Measurements from ENCODE around the gene DSP.

DSP gene

GRCh38 chr6:7522873-7523272 is 18.6 kb upstream of the DSP start:
- Mint-ChIP-seq H3K4me3 (no peak overlapping the region), H3K27me3 (peaks cover 43% of the 10 kb centered on the region), H3K9me3 (no peaks in the 10 kb centered on the region), H3K36me3 (ENCODE audit: low read depth) (no peaks in the 10 kb centered on the region), H3K4me1 (no peaks in the 10 kb centered on the region), H3K27ac (no peak overlapping the region)
- ATAC-seq (no peak), DNase-seq (no peak)

GRCh38 chr6:7523922-7524321 is 17.5 kb upstream of the DSP start:
- Mint-ChIP-seq H3K27me3 (peaks cover 50% of the 10 kb centered on the region), H3K4me3 (no peak overlapping the region), H3K4me1 (no peaks in the 10 kb centered on the region), H3K27ac (no peak overlapping the region), H3K36me3 (ENCODE audit: low read depth) (no peaks in the 10 kb centered on the region), H3K9me3 (no peaks in the 10 kb centered on the region)
- no peak for ATAC-seq
- no peak for DNase-seq

GRCh38 chr6:7526755-7527154 is 14.7 kb upstream of the DSP start:
- Mint-ChIP-seq H3K4me3 (no peak overlapping the region), H3K4me1 (no peaks in the 10 kb centered on the region), H3K27me3 (peaks cover 48% of the 10 kb centered on the region), H3K36me3 (ENCODE audit: low read depth) (no peaks in the 10 kb centered on the region), H3K9me3 (no peaks in the 10 kb centered on the region), H3K27ac (no peak overlapping the region)
- no peak for DNase-seq
- no peak for ATAC-seq

DNA sequence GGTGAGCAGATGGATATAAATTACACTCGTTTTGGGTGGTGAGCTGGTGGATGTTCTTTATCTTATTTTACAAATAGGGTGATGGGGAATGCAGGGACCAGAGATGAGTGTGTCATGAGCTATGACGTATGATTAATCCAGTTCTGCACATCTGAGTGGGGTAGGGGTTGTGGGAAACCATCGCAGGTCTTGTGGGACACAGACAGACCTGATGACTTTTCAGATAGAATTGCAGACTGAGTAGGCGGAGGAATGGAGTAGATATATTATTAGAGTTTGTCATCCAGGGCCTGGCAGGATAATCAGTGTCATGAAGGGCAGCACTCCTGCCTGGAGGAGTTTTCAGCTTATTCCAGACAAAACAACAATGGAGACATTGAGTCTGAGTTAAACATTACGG is 12.9 kb upstream of the DSP start:
- no peak for DNase-seq
- H3K36me3 Mint-ChIP-seq (ENCODE audit: low read depth): no peaks in the 10 kb centered on the region
- H3K4me1 Mint-ChIP-seq: no peaks in the 10 kb centered on the region
- H3K4me3 Mint-ChIP-seq: no peak overlapping the region
- no peak overlapping the region for H3K27ac Mint-ChIP-seq
- H3K9me3 Mint-ChIP-seq: no peaks in the 10 kb centered on the region
- ATAC-seq: no peak
- peaks cover 43% of the 10 kb centered on the region for H3K27me3 Mint-ChIP-seq

DNA sequence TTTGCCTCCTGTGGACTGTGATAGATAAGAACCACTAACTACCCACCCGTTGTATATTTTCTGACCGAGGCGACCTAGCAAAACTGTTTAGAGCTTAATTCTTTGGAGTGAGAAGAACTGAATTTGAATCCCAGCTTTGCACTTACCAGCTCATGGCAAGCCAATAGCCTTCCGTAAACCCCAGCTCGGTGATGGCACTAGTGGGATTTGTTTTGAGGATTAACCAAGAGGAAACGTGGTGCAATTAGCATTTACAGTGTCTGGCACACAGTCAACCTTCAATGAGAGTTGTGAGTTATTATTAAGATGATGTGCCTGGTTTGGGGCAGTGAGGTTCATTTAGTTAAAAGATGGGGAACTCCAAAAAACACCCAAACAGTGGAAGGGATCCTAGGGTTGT is 12.3 kb upstream of the DSP start:
- H3K27me3 Mint-ChIP-seq: peaks cover 40% of the 10 kb centered on the region
- ATAC-seq: no peak
- DNase-seq: no peak

GRCh38 chr6:7532232-7532631 is 9.2 kb upstream of the DSP start:
- no peak for ATAC-seq

More for the DNA sequence above, 12.3 kb upstream of the DSP start:
- Mint-ChIP-seq H3K9me3 (no peaks in the 10 kb centered on the region), H3K4me3 (no peak overlapping the region), H3K4me1 (no peaks in the 10 kb centered on the region), H3K27ac (no peak overlapping the region), H3K36me3 (ENCODE audit: low read depth) (no peaks in the 10 kb centered on the region)

DNA sequence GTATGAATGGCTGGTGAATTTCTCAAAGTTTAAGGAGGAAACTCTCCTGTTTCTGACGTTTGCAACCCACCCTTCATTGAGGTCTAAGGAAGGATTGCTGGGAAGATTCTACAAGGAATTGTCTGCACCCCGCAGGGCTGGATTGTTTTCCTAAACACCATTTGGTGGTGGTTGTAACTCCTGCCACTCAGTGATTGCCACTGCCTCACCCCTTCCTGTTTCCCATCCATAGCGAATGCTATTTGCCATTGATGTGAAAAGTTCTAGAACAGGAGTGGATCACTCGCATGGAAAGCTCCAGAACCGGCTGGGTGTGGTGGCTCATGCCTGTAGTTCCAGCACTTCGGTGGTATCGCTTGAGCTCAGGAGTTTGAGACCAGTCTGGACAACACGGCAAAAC is 8.7 kb upstream of the DSP start:
- no peak for DNase-seq
- ATAC-seq: no peak
- Mint-ChIP-seq H3K27me3 (peaks cover 38% of the 10 kb centered on the region), H3K4me1 (no peaks in the 10 kb centered on the region), H3K36me3 (ENCODE audit: low read depth) (no peaks in the 10 kb centered on the region), H3K9me3 (no peaks in the 10 kb centered on the region), H3K4me3 (no peak overlapping the region), H3K27ac (no peak overlapping the region)

More at GRCh38 chr6:7532232-7532631, 9.2 kb upstream of the DSP start:
- Mint-ChIP-seq H3K36me3 (ENCODE audit: low read depth) (no peaks in the 10 kb centered on the region), H3K4me3 (no peak overlapping the region), H3K27ac (no peak overlapping the region), H3K4me1 (no peaks in the 10 kb centered on the region), H3K9me3 (no peaks in the 10 kb centered on the region), H3K27me3 (peaks cover 38% of the 10 kb centered on the region)
- no peak for DNase-seq

- no peaks in the 10 kb centered on the region for H3K4me1 Mint-ChIP-seq
Measured at GRCh38 chr6:7534192-7534591, 7.3 kb upstream of the DSP start.

GRCh38 chr6:7535498-7535897 is 6.0 kb upstream of the DSP start:
- Mint-ChIP-seq H3K4me1 (no peaks in the 10 kb centered on the region), H3K27ac (no peak overlapping the region), H3K27me3 (peaks cover 49% of the 10 kb centered on the region), H3K4me3 (no peak overlapping the region), H3K36me3 (ENCODE audit: low read depth) (no peaks in the 10 kb centered on the region), H3K9me3 (no peaks in the 10 kb centered on the region)
- ATAC-seq: no peak
- DNase-seq: no peak

More at GRCh38 chr6:7534192-7534591, 7.3 kb upstream of the DSP start:
- Mint-ChIP-seq H3K36me3 (ENCODE audit: low read depth) (no peaks in the 10 kb centered on the region), H3K27ac (no peak overlapping the region), H3K4me3 (no peak overlapping the region), H3K27me3 (peaks cover 37% of the 10 kb centered on the region), H3K9me3 (no peaks in the 10 kb centered on the region)
- DNase-seq (no peak), ATAC-seq (no peak)

DNA sequence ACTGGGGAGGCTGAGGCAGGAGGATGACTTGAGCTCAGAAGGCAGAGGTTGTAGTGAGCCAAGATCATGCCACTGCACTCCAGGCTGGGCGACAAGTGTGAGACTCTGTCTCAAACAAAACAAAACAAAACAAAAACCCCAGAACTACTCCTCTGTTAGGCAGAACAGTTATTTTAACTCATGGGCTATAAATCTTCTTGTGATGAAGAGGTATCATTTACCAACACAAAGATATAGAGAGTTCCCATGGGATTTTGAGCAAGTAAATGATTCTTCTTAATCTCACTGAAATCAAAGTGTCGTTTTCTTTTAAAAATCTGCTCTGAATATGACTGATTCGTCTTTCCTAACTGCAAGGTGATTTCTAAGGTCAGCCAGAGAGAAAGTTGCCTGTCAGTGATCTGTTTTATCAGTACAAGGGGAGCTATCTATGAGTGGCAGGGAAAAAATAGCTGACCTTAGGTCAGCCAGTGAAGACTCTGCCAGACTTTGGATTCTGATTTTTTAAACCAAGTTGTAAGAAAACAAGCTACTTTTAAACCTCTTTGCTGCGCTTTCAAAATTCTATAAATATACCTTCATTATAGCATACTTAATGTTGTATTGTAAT is 3.8 kb upstream of the DSP start:
- Mint-ChIP-seq H3K4me3 (no peak overlapping the region), H3K27me3 (peaks cover 57% of the 10 kb centered on the region), H3K9me3 (no peaks in the 10 kb centered on the region), H3K4me1 (peaks cover 6% of the 10 kb centered on the region), H3K36me3 (ENCODE audit: low read depth) (no peaks in the 10 kb centered on the region), H3K27ac (no peak overlapping the region)
- ATAC-seq: no peak
- DNase-seq: no peak

DNA sequence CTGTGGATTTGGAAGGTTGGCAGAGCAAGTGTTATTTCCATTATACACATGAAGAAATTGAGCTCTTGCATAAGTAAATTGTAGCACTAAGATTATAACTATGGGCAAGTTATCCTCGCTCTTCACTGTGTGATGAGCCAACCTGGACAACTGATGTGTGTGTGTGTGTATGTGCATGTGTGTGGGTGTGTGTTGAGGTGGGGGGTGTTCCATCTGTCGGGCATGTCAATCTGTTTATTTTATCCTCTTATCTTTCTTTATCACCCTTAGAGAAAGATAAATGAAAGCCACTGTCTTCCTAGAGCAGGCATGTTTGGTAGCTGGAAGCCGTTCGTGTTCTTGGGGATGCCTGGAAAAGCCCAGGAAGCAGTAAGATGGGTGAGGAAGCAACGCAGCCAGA is 3.0 kb upstream of the DSP start:
- ATAC-seq (no peak), DNase-seq (no peak)
- H3K4me1 Mint-ChIP-seq: peaks cover 6% of the 10 kb centered on the region
- H3K27me3 Mint-ChIP-seq: peaks cover 62% of the 10 kb centered on the region
- no peaks in the 10 kb centered on the region for H3K9me3 Mint-ChIP-seq
- H3K4me3 Mint-ChIP-seq: no peak overlapping the region
- H3K27ac Mint-ChIP-seq: no peak overlapping the region
- no peaks in the 10 kb centered on the region for H3K36me3 Mint-ChIP-seq (ENCODE audit: low read depth)

- ATAC-seq: no peak
- Mint-ChIP-seq H3K4me1 (peaks cover 6% of the 10 kb centered on the region), H3K27me3 (peaks cover 79% of the 10 kb centered on the region), H3K9me3 (no peaks in the 10 kb centered on the region), H3K27ac (no peak overlapping the region), H3K4me3 (peak overlapping the region; percentile 65), H3K36me3 (ENCODE audit: low read depth) (no peaks in the 10 kb centered on the region)
- no peak for DNase-seq
Measured at GRCh38 chr6:7540595-7540994, 876 bp upstream of the DSP start.

DNA sequence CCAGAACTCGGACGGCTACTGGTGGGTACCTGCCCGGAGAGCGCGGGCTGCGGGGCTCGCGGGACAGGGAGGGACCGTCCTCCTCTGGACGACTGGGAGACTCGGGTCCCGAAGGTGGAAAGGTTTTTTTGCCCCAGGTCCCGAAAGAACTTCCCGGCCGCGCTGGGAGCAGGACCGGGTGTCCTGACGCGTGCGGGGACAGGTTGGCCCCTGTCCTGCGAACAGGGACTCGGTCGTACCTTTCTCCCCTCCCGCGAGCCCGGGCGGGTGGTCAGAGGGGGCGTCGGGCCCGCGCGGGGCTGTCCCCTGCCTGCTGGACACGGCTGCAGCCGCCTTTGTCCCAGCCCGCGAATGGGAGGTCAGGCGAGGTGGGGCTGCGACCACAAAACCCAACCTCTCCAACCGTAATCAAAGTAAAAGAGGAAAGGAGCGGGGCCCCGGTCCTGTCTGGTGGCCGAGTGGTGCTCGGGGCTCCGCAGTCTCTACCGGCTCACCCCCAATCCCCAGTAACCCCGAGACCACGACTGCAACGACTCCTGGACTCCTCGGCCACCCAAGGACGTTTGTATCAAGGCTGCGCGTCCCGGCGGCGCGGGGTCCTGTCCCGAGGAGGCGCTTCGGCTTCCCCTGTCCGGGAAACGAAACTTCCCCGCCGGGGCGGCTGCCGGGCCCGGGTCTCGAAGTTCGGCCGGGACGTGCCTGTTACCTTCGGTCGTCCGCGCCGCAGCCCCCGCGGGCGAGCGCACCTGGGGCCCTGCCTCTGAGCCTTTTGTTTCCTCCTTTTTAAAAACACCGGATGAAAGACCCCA is 798 bp downstream of the DSP start:
- Mint-ChIP-seq H3K9me3 (no peaks in the 10 kb centered on the region), H3K27me3 (peaks cover 78% of the 10 kb centered on the region), H3K36me3 (ENCODE audit: low read depth) (no peaks in the 10 kb centered on the region), H3K4me1 (peaks cover 6% of the 10 kb centered on the region), H3K27ac (no peak overlapping the region), H3K4me3 (peak overlapping the region; percentile 69)
- ATAC-seq (no peak), DNase-seq (peak; percentile 12)

DNA sequence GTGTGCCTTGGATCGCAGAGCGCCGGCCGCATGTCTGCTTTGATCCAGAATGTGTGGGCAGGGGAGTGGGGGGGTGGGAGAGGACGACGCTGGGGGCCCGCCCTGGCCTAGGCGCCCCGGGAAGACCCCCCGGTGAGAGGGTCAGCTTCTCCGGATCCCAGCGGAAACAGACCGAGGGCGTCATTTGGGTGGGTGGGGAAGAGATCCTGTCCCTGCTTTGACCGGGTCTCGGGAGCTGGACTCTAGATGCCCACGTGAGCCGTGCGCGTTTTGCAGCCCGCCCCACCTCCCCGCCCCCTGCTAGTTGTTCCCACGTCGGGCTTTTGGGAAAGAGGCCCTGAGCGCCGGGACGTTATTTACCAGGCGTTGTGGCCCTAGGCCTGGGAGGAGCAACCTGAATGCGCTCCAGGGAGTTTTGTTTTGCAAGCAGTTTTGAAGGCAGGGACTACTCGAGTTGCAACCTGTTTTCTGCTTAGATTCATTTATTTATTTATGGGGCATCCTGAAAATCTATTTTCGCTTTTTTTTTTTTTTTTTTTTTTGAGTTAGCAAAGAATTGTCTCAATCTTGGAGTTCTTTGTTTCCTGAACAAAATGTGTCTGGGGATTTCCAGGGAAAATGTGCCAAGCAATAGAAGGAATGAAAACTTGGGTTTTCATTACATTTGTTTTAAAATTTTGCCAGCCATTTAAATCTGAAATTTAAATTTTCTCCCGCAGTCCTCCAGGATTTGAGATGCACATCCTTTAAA is 1.6 kb downstream of the DSP start:
- H3K27ac Mint-ChIP-seq: no peak overlapping the region
- no peak for ATAC-seq
- no peak overlapping the region for H3K4me3 Mint-ChIP-seq
- DNase-seq: no peak
- H3K9me3 Mint-ChIP-seq: no peaks in the 10 kb centered on the region
- H3K4me1 Mint-ChIP-seq: peaks cover 6% of the 10 kb centered on the region
- H3K36me3 Mint-ChIP-seq (ENCODE audit: low read depth): no peaks in the 10 kb centered on the region
- peaks cover 76% of the 10 kb centered on the region for H3K27me3 Mint-ChIP-seq
